HG03521 (cell line): ENCODE measurements around the gene TMEM45B.
A peak's percentile ranks its signal among the peaks of the same experiment; 100 is the strongest.

Source experiments
- ATAC-seq: cut with Tn5 transposase; IDR thresholded peaks from one replicate; pipeline ENCODE4 v1.9.1; 2021; ENCODE audit warnings: mild to moderate bottlenecking, moderate library complexity; ENCODE audit not compliant: unreplicated experiment

The TMEM45B gene

DNA sequence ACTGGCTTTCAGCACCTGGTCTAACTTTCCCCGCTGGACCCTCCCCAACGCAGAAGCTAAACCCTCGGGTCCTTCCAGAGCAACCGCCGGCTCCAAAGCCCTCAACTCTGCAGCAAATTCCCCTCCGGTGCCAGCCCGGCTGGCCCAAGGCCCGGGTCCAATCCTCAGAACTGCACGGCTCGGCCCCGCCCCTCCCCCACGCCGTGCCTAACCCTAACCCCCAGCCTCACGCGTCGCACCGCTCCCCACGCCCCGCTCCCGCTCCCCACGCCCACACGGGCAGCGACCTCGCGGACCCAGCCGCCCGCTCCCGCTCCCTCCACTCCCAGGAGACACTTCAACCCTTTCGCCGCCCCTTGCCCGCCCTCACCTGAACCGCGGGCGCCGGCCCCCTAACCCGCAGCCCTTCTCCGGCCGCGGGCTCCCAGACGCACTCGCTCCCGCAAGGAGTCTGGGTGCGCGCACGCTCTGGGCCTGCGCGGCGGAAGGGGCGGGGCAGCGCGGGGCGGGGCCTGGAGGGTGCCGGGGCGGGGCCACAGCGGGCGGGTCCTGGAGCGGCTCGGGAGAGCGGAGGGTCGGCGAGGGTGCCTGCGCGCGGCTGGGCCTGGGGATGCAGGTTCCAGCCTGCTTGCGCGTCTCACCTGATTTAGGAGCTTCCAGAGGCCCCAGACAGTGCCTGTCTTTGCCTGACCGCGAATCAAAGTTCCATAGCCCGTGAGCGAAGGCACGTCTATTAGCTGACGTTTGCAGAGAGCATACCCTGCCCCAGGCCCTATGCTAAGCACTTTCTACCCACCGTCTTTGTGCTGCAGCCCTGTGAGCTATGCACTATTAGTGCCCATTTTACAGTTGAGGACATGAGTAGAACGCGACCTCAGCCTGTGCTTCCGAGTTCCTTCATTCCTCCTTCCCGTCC, 79.7 kb downstream of the TMEM45B start, which contains the start of gene NFRKB:
NFRKB (minus strand) TSS at position 453 of the 916 bp plus-strand sequence. CDS start 2,729 bp downstream, outside the sequence.
- peak; percentile 97 for ATAC-seq

DNA sequence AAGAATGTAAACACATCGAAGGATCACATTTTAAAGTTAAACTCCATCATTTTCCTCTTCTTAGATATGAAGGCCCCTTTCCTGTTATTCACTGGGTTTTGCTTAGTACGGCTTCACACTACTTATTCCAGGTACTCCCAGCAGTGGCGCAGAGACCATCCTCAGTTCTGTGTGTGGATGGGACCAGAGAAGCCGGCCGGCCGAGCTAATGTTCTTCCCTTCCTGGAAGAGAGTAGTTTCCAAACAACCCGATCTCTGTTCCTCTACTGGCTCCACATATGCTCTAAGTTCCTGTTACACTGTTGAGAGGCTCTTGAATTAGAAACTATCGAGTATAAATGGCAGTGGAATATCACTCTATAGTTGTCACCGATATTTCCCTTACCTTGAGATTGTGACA, 80.4 kb downstream of the TMEM45B start:
- no peak for ATAC-seq

DNA sequence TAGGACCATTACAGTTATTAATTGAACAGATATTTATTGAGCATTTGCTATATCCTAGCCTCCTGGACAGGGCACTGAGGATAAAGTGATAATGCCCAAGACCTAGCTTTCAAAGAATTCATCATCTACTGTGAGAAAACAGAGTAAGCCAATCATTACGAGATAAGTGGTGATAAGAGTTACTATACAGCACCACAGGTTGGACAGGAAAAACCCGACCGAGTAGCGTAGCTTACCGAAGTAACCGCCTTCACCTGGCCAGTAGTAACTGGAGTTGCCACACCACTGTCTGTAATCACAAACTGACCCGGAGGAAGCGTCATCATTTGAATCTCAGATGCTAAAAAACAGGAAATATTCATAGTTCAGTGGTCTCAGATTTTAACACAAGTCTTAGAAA, 89.8 kb downstream of the TMEM45B start:
- ATAC-seq = no peak
